Mucosa of descending colon (tissue), 3 donors: Measurements from ENCODE around the gene BICD2. TPM values are rescaled to one million over a fixed set of nuclear protein-coding genes. Genes with fewer than 3 reads are reported as not detected.

Experiments
- ATAC-seq: fragments of 200-7000 bp; cut with Tn5 transposase; one replicate; pipeline ENCODE4 v1.9.1; 2020; ENCODE audit warnings: mild to moderate bottlenecking, moderate library complexity
- DNase-seq, 3 donors: peaks; one replicate each; pipeline ENCODE4 v3.0.0-alpha.2; 2020
- H3K36me3 ChIP-seq: fragments of 200-600 bp; one replicate; pipeline ENCODE4 v1.8.0; 2021; ENCODE audit warnings: low read depth, mild to moderate bottlenecking
- H3K4me1 ChIP-seq: fragments of 200-600 bp; one replicate; pipeline ENCODE4 v1.8.0; 2021; ENCODE audit warnings: low read depth, mild to moderate bottlenecking
- H3K4me3 ChIP-seq: fragments of 200-600 bp; one replicate; pipeline ENCODE4 v1.8.0; 2021; ENCODE audit warnings: mild to moderate bottlenecking
- H3K9me3 ChIP-seq: fragments of 200-600 bp; one replicate; pipeline ENCODE4 v1.8.0; 2021; ENCODE audit warnings: mild to moderate bottlenecking
- CTCF ChIP-seq: fragments of 200-600 bp; IDR thresholded peaks from one replicate; pipeline ENCODE4 v1.8.0; 2022; ENCODE audit warnings: antibody characterized with exemption, mild to moderate bottlenecking
- intact Hi-C, 2 donors: fragments of 100-400 bp; cut with DNase I in 1 of 2; cut with micrococcal nuclease in 1 of 2; formaldehyde crosslinking; loops; one replicate each; pipeline versions ENCODE4 v1.11.0 to v1.11.1; 2022; cut with DNase I, micrococcal nuclease
- total RNA-seq, 3 donors: library from RNA; stranded (reverse); fragmentation: NEBNext Ultra II Directional in 2 of 3; extraction: Animal tissue kit (Norgen Biotek cat#: 25700) in 2 of 3; gene quantifications; one replicate each; pipeline versions ENCODE4 v1.2.1 to v1.2.4, GENCODE V29; 2021 to 2023
- donor health status: DM: no; HTN: no; CAD: no; lungs with moderate emphysema.
- donor health status: DM: no; HTN: no; CAD: no.
- donor health status: DM: no; HTN: yes; CAD: no.

BICD2 gene
- total RNA-seq, 3 donors from 2014 or later: 6.8 to 36.1 (median 8.6) TPM

GRCh38 chr9:92729735-92730155 is 34.9 kb downstream of the BICD2 start:
- no peak for TF ChIP-seq CTCF
- Histone ChIP-seq H3K4me3 (no peak overlapping the region), H3K9me3 (no peaks in the 10 kb centered on the region), H3K4me1 (no peaks in the 10 kb centered on the region), H3K36me3 (no peaks in the 10 kb centered on the region)
- DNase-seq (no peak), ATAC-seq (no peak)
- intact Hi-C loops: no loop called here

GRCh38 chr9:92728831-92729734 is 35.5 kb downstream of the BICD2 start:
- Histone ChIP-seq H3K36me3 (no peaks in the 10 kb centered on the region), H3K4me1 (no peaks in the 10 kb centered on the region), H3K9me3 (no peaks in the 10 kb centered on the region), H3K4me3 (no peak overlapping the region)
- ATAC-seq (peak; percentile 70), DNase-seq (peak in 1 of 3 donors; percentile 1)
- intact Hi-C loops: no loop called here
- no peak for TF ChIP-seq CTCF

GRCh38 chr9:92727716-92728700 is 36.6 kb downstream of the BICD2 start:
- H3K9me3 ChIP-seq: no peaks in the 10 kb centered on the region
- no peaks in the 10 kb centered on the region for H3K36me3 ChIP-seq
- H3K4me3 ChIP-seq: no peak overlapping the region
- intact Hi-C loops: no loop called here
- TF ChIP-seq CTCF: no peak
- ATAC-seq (no peak), DNase-seq (no peak)
- no peaks in the 10 kb centered on the region for H3K4me1 ChIP-seq

- DNase-seq: peak in 1 of 3 donors; percentile 0
- no peak for TF ChIP-seq CTCF
- H3K36me3 ChIP-seq: no peaks in the 10 kb centered on the region
- intact Hi-C loops: no loop called here
- ATAC-seq: no peak
- no peak overlapping the region for H3K4me3 ChIP-seq
- H3K4me1 ChIP-seq: no peaks in the 10 kb centered on the region
- no peaks in the 10 kb centered on the region for H3K9me3 ChIP-seq
These were observed 37.5 kb downstream of the BICD2 start for GRCh38 chr9:92726971-92727715.

GRCh38 chr9:92726348-92726747 is 38.3 kb downstream of the BICD2 start:
- no peaks in the 10 kb centered on the region for H3K9me3 ChIP-seq
- ATAC-seq (no peak), DNase-seq (no peak)
- no peaks in the 10 kb centered on the region for H3K36me3 ChIP-seq
- no peak for TF ChIP-seq CTCF
- no peak overlapping the region for H3K4me3 ChIP-seq
- H3K4me1 ChIP-seq: no peaks in the 10 kb centered on the region
- intact Hi-C loops: no loop called here
